ENCODE data around the gene RPA3. TPM values are rescaled to one million over a fixed set of nuclear protein-coding genes. Genes with fewer than 3 reads are reported as not detected.

RPA3 gene
- total RNA-seq, 1 experiment from 2014 or later = 108 TPM

- H3K14ac ChIP-seq (ENCODE audit: insufficient read depth, low read length) = no peak overlapping the region
- no peaks in the 10 kb centered on the region for H3K9me3 Mint-ChIP-seq
- no peak overlapping the region for H4K8ac ChIP-seq (replicated peaks; ENCODE audit: insufficient read length, low read depth, low read length)
- H2BK120ac ChIP-seq (ENCODE audit: low read depth, low read length, poor library complexity, severe bottlenecking) = no peak overlapping the region
- H3K56ac ChIP-seq (ENCODE audit: insufficient read length, low read depth, low read length) = no peak overlapping the region
- peaks cover 0 to 5% (median 4%) of the 10 kb centered on the region in 3 experiments; a peak in 5 of 7 replicates for H3K36me3 Mint-ChIP-seq (ENCODE audit: insufficient read depth in 1 of 3, low read depth in 3 of 3)
- TF ChIP-seq CTCF (conservative IDR thresholded peaks at IDR 0.05) = no peak
- H3K9me3 ChIP-seq (ENCODE audit: control insufficient read depth, low read depth, low read length) = no peaks in the 10 kb centered on the region
- no peak overlapping the region for H3T11ph ChIP-seq (ENCODE audit: low read length)
- no peak overlapping the region for H2AFZ ChIP-seq (ENCODE audit: low read length)
- H3K9ac ChIP-seq (ENCODE audit: extremely low read depth, insufficient read length, low read length) = no peak overlapping the region
- H3K18ac ChIP-seq (ENCODE audit: insufficient read length, low read depth, low read length) = no peak overlapping the region
- no peak overlapping the region for H2BK12ac ChIP-seq (ENCODE audit: insufficient read length, low read depth, low read length)
- no peak overlapping the region for H3K27ac Mint-ChIP-seq
- H3K4me1 Mint-ChIP-seq = no peaks in the 10 kb centered on the region
- no peak overlapping the region for H4K5ac ChIP-seq (ENCODE audit: insufficient read length, low read depth, low read length)
- no peaks in the 10 kb centered on the region for H3K4me1 ChIP-seq (ENCODE audit: insufficient read depth, low read length)
- H3K23ac ChIP-seq (ENCODE audit: insufficient read length, low read depth, low read length) = no peak overlapping the region
- no peaks in the 10 kb centered on the region for H4K20me1 ChIP-seq (ENCODE audit: control insufficient read depth, insufficient read depth, insufficient read length)
- no peaks in the 10 kb centered on the region for H3K79me1 ChIP-seq (ENCODE audit: insufficient read depth, low read depth, low read length, poor library complexity, severe bottlenecking)
- H3K27ac ChIP-seq (ENCODE audit: insufficient read length, low read depth, low read length) = no peak overlapping the region
- H3K27me3 Mint-ChIP-seq (ENCODE audit: low read depth) = no peaks in the 10 kb centered on the region
- no peak overlapping the region for H2BK5ac ChIP-seq (ENCODE audit: insufficient read length, low read length)
- H2BK20ac ChIP-seq (ENCODE audit: low read depth, low read length, poor library complexity, severe bottlenecking) = no peak overlapping the region
- H2AK5ac ChIP-seq (ENCODE audit: insufficient read length, low read length) = no peak overlapping the region
- H3K27me3 ChIP-seq (ENCODE audit: insufficient read depth, low read length) = no peaks in the 10 kb centered on the region
- no CpG with 5 or more reads among the region's 1 CpG for WGBS (ENCODE audit: extremely low coverage, insufficient read length, low lambda C conversion rate)
- no peak overlapping the region for H3K4me2 ChIP-seq (ENCODE audit: insufficient read depth, insufficient read length, low read length)
- H3K4ac ChIP-seq (ENCODE audit: low read depth, low read length) = no peak overlapping the region
- H3K23me2 ChIP-seq (ENCODE audit: insufficient read length, low read depth, low read length, poor library complexity, severe bottlenecking) = no peaks in the 10 kb centered on the region
- H3K4me3 Mint-ChIP-seq = no peak overlapping the region
- no peak overlapping the region for H4K91ac ChIP-seq (ENCODE audit: insufficient read length, low read depth, low read length)
- no peaks in the 10 kb centered on the region for H3K79me2 ChIP-seq (ENCODE audit: insufficient read depth, low read length)
- no peak overlapping the region for H2BK15ac ChIP-seq (ENCODE audit: low read depth, low read length)
- no peak for DNase-seq
Observed at GRCh38 chr7:7612519-7612918, 105.9 kb downstream of the RPA3 start.
